SK-N-SH (cell line): ENCODE data around the gene C16orf87. TPM values are rescaled to one million over a fixed set of nuclear protein-coding genes. Genes with fewer than 3 reads are reported as not detected.

Experiments
- polyA plus RNA-seq, 3 experiments: library from polyadenylated mRNA; depleted of rRNA; stranded (reverse); fragments of >200 nt; gene quantifications; 2 replicates each; pipeline ENCODE4 v1.2.3, GENCODE V29; 2012
- small RNA-seq, 7 experiments: library from RNA; depleted of rRNA; stranded (forward); fragments of <200 nt; gene quantifications; one replicate each; pipeline ENCODE3, GENCODE V24; 2012

The C16orf87 gene
- polyA plus RNA-seq, 1 of the 3 experiments (the other 2 are of a cell fraction), result 3.5 TPM

Small RNA genes within 50 kb of the gene (small RNA-seq; reads per million reads assigned to genes)
- gene AC007225.2, result 0 to 0.10 (median 0) reads per million in 7 experiments

Other genes with a start within 250 kb of the C16orf87 start
- 11.1 and 12.5 TPM in 2 replicates for gene SHCBP1, start 209.8 kb downstream of the C16orf87 start, polyA plus RNA-seq (2012; rRNA removed)
- 17.5 and 22.3 TPM in 2 replicates for gene VPS35, start 142.0 kb downstream of the C16orf87 start, polyA plus RNA-seq (2012; rRNA removed)
- 17.4 and 20.2 TPM in 2 replicates for gene ORC6, start 141.5 kb downstream of the C16orf87 start, polyA plus RNA-seq (2012; rRNA removed)
- 0.05 and 0.15 TPM in 2 replicates for gene MYLK3, start 82.8 kb downstream of the C16orf87 start, polyA plus RNA-seq (2012; rRNA removed)
- 19.9 and 21.9 TPM in 2 replicates for gene GPT2, start 53.2 kb upstream of the C16orf87 start, polyA plus RNA-seq (2012; rRNA removed)
- 9.7 and 12.8 TPM in 2 replicates for gene DNAJA2, start 142.5 kb upstream of the C16orf87 start, polyA plus RNA-seq (2012; rRNA removed)